Mucosa of rectum (tissue), 2 donors: ENCODE results near the gene CPNE4.

Experiments
- H3K27ac ChIP-seq, 2 donors: one replicate each; pipeline ENCODE4 v1.7.0; 2013; ENCODE audit warnings: inconsistent platforms in 2 of 2, low read depth in 2 of 2, low read length in 2 of 2
- H3K27me3 ChIP-seq, 2 donors: one replicate each; pipeline ENCODE4 v1.7.0; 2013; ENCODE audit warnings: low read length in 2 of 2; ENCODE audit not compliant: control insufficient read depth in 2 of 2, insufficient read depth in 2 of 2
- H3K36me3 ChIP-seq, 2 donors: one replicate each; pipeline ENCODE4 v1.7.0; 2013; ENCODE audit warnings: low read length in 2 of 2; ENCODE audit not compliant: control insufficient read depth in 2 of 2, insufficient read depth in 2 of 2
- H3K4me1 ChIP-seq, 2 donors: one replicate each; pipeline ENCODE4 v1.7.0; 2013; ENCODE audit warnings: low read length in 2 of 2, mild to moderate bottlenecking in 1 of 2; ENCODE audit not compliant: control insufficient read depth in 2 of 2, insufficient read depth in 2 of 2
- H3K4me3 ChIP-seq, 2 donors: one replicate each; pipeline ENCODE4 v1.7.0; 2013; ENCODE audit warnings: low read length in 2 of 2
- H3K9ac ChIP-seq, 2 donors: one replicate each; pipeline ENCODE4 v1.7.0; 2013; ENCODE audit warnings: low read length in 2 of 2, low read depth in 1 of 2, mild to moderate bottlenecking in 1 of 2
- H3K9me3 ChIP-seq, 2 donors: one replicate each; pipeline ENCODE4 v1.7.0; 2013; ENCODE audit warnings: low read length in 2 of 2; ENCODE audit not compliant: control insufficient read depth in 2 of 2
- donor health status: healthy.
- donor health status: Normal muscosa, but diverticular disease.

The CPNE4 gene

DNA sequence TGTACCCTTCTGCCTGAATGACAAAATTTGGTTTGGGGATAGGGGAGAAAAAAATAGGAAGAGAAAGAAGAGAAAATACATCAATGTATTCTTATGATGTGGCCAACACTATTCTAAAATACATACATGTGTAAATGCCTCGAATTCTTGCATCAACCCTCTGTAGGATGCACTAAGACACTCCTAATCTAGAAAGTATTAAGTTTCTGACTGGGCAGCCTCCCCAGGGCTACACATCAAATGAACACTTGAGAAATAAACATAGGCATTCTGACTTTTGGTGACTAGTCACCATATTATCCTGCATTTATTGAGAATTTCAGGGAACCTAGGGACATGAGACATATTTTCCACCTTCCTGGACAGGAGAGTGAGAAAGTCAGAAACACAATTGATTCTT lies 109.2 kb downstream of the CPNE4 start:
- Histone ChIP-seq H3K36me3 (no peaks in the 10 kb centered on the region), H3K9me3 (no peaks in the 10 kb centered on the region), H3K27ac (no peak overlapping the region), H3K9ac (no peak overlapping the region), H3K4me1 (no peaks in the 10 kb centered on the region), H3K4me3 (no peak overlapping the region), H3K27me3 (no peaks in the 10 kb centered on the region)

GRCh38 chr3:131922356-131922755 lies 112.5 kb downstream of the CPNE4 start:
- Histone ChIP-seq H3K36me3 (no peaks in the 10 kb centered on the region), H3K4me3 (no peak overlapping the region), H3K9ac (no peak overlapping the region), H3K27ac (no peak overlapping the region), H3K9me3 (no peaks in the 10 kb centered on the region), H3K27me3 (no peaks in the 10 kb centered on the region), H3K4me1 (no peaks in the 10 kb centered on the region)

DNA sequence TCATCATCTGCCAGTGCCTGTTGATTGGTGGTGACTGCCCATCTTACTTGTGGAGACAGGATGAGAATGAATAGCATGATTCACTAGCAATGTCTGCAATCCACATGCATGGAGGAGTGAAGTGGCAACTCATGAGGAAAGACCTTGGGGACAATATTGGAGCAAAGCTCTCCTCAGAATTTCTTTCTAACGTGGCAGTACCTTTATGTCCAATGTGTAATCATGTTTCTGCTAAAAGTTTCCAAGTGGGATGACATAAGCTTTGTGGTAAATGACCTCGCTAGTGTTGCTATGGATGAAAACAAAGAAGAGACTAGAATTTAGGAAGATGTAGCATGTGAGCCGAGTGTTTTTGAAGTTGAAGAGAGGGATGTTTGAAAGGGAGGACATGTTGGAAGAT lies 117.8 kb downstream of the CPNE4 start:
- Histone ChIP-seq H3K27ac (no peak overlapping the region), H3K9me3 (no peaks in the 10 kb centered on the region), H3K36me3 (no peaks in the 10 kb centered on the region), H3K4me3 (no peak overlapping the region), H3K9ac (no peak overlapping the region), H3K4me1 (no peaks in the 10 kb centered on the region), H3K27me3 (no peaks in the 10 kb centered on the region)

GRCh38 chr3:131914090-131914691 lies 120.6 kb downstream of the CPNE4 start:
- Histone ChIP-seq H3K9ac (no peak overlapping the region), H3K36me3 (no peaks in the 10 kb centered on the region), H3K4me3 (no peak overlapping the region), H3K27me3 (no peaks in the 10 kb centered on the region), H3K4me1 (no peaks in the 10 kb centered on the region), H3K27ac (no peak overlapping the region), H3K9me3 (no peaks in the 10 kb centered on the region)

- H3K9me3 ChIP-seq = no peaks in the 10 kb centered on the region
- no peaks in the 10 kb centered on the region for H3K36me3 ChIP-seq
- no peak overlapping the region for H3K27ac ChIP-seq
- H3K4me1 ChIP-seq = no peaks in the 10 kb centered on the region
- H3K9ac ChIP-seq = no peak overlapping the region
- H3K27me3 ChIP-seq = no peaks in the 10 kb centered on the region
- H3K4me3 ChIP-seq = no peak overlapping the region
These were observed 122.6 kb downstream of the CPNE4 start for GRCh38 chr3:131912255-131912654.

DNA sequence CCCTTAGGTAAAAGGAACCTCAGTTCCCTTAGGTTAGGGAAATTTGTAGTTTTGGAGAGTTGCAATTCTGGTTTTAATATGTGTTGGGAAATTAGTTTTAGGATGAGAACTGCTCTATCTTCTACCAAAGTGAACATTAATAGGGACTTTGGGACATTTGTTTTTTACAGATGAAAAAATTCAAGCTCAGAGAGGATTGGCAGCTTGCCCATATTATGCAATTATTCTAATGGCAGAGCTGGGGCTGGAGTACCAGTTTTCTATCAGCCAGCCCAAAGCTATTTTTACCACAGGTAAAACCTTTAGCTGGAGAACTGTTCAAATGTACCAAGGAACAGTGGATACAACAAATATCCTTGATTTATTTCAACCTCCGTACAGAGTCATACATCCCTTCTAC lies 127.0 kb downstream of the CPNE4 start:
- Histone ChIP-seq H3K4me3 (no peak overlapping the region), H3K27me3 (no peaks in the 10 kb centered on the region), H3K9me3 (no peaks in the 10 kb centered on the region), H3K36me3 (no peaks in the 10 kb centered on the region), H3K9ac (no peak overlapping the region), H3K4me1 (no peaks in the 10 kb centered on the region), H3K27ac (no peak overlapping the region)

DNA sequence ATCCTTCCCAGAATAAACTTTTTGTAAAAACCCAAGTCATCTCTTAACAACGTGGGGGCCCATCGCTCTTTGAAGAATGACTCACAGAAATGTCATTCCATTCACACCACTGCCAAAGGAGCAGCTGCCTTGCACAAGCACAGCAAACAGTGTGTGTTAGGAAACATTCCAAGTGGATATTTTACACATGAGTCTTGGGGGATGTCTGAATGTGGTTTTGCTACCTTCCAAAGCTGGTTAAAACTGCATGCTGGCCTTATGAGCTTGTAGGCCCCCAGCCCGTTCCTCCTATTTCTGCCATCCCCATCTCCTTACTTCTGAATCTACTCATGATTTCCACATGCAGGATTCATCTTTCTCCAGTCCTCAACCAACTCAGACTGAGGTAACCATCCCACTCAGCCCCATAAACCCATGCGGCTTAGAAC lies 130.8 kb downstream of the CPNE4 start:
- Histone ChIP-seq H3K27ac (no peak overlapping the region), H3K4me1 (no peaks in the 10 kb centered on the region), H3K4me3 (no peak overlapping the region), H3K36me3 (no peaks in the 10 kb centered on the region), H3K27me3 (no peaks in the 10 kb centered on the region), H3K9me3 (no peaks in the 10 kb centered on the region), H3K9ac (no peak overlapping the region)

- Histone ChIP-seq H3K4me1 (no peaks in the 10 kb centered on the region), H3K9ac (no peak overlapping the region), H3K27me3 (no peaks in the 10 kb centered on the region), H3K9me3 (no peaks in the 10 kb centered on the region), H3K27ac (no peak overlapping the region), H3K4me3 (no peak overlapping the region), H3K36me3 (no peaks in the 10 kb centered on the region)
These were observed 133.1 kb downstream of the CPNE4 start for GRCh38 chr3:131901686-131902085.

DNA sequence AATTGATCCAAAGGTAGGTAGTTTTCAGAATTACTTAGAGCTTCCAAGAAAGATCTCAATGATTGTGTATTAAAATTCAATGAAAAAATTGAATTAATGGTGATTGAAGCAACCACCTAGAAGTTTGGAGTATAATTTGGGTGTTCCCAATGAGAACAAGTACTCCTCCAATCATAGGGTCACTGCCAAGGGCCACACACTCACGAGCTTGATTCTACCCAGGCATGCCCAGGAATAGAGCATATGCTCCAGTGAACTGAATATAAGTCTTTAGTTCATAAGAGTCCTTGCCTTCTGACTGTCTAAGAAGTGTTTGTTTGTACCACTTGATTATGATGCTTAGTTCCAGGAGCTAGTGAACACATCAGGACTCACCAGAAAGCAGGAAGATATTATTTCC lies 133.9 kb downstream of the CPNE4 start:
- no peak overlapping the region for H3K9ac ChIP-seq
- H3K4me3 ChIP-seq = no peak overlapping the region
- H3K36me3 ChIP-seq = no peaks in the 10 kb centered on the region
- no peaks in the 10 kb centered on the region for H3K9me3 ChIP-seq
- no peaks in the 10 kb centered on the region for H3K27me3 ChIP-seq
- no peak overlapping the region for H3K27ac ChIP-seq
- H3K4me1 ChIP-seq = no peaks in the 10 kb centered on the region

- no peaks in the 10 kb centered on the region for H3K36me3 ChIP-seq
- H3K4me1 ChIP-seq = no peaks in the 10 kb centered on the region
- H3K9me3 ChIP-seq = no peaks in the 10 kb centered on the region
- H3K27me3 ChIP-seq = no peaks in the 10 kb centered on the region
- H3K27ac ChIP-seq = no peak overlapping the region
- no peak overlapping the region for H3K9ac ChIP-seq
- H3K4me3 ChIP-seq = no peak overlapping the region
These were observed 135.8 kb downstream of the CPNE4 start for GRCh38 chr3:131899021-131899420.

DNA sequence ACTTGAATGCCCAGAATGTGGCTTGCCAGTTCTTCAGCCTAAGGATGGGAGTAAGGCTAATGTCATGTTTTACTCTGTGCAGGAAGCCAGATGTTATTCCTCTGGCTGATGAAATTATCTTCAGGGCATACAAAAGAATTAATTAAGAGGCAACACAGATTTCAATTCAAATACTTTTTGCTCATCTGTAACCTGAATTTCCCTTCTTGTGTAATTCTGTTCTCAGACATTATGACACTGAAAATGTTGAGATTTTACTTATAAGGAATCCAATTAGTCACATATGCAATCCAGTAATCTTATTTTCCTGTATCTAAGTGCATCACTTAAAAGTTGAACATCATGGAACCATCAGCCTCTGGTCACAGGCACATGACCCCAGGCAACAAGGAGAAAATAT lies 136.5 kb downstream of the CPNE4 start:
- Histone ChIP-seq H3K4me1 (no peaks in the 10 kb centered on the region), H3K27me3 (no peaks in the 10 kb centered on the region), H3K9me3 (no peaks in the 10 kb centered on the region), H3K4me3 (no peak overlapping the region), H3K36me3 (no peaks in the 10 kb centered on the region), H3K9ac (no peak overlapping the region), H3K27ac (no peak overlapping the region)
